Epithelial cell of esophagus (primary cell): ENCODE data around the gene CBLB.

Experiments used
- DNase-seq: peaks from one replicate; pipeline ENCODE4 v3.0.0; 2010; ENCODE audit warnings: low read depth
- H3K4me3 ChIP-seq: 2 replicates; pipeline ENCODE4 v1.5.1; 2011; ENCODE audit warnings: mild to moderate bottlenecking, low read length, control low read depth
- TF ChIP-seq, protein P1 (sequence below): IDR thresholded peaks from 2 replicates; pipeline ENCODE4 v1.5.1; 2011; ENCODE audit warnings: low read depth, mild to moderate bottlenecking, low read length, control low read depth, inconsistent platforms; ENCODE audit not compliant: insufficient read depth; ENCODE audit errors: missing control alignments

The CBLB gene

GRCh38 chr3:105785803-105786202 lies 83.0 kb downstream of the CBLB start:
- DNase-seq: no peak
- H3K4me3 ChIP-seq: no peak overlapping the region
- TF ChIP-seq, protein P1, sequence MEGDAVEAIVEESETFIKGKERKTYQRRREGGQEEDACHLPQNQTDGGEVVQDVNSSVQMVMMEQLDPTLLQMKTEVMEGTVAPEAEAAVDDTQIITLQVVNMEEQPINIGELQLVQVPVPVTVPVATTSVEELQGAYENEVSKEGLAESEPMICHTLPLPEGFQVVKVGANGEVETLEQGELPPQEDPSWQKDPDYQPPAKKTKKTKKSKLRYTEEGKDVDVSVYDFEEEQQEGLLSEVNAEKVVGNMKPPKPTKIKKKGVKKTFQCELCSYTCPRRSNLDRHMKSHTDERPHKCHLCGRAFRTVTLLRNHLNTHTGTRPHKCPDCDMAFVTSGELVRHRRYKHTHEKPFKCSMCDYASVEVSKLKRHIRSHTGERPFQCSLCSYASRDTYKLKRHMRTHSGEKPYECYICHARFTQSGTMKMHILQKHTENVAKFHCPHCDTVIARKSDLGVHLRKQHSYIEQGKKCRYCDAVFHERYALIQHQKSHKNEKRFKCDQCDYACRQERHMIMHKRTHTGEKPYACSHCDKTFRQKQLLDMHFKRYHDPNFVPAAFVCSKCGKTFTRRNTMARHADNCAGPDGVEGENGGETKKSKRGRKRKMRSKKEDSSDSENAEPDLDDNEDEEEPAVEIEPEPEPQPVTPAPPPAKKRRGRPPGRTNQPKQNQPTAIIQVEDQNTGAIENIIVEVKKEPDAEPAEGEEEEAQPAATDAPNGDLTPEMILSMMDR: no peak

DNA sequence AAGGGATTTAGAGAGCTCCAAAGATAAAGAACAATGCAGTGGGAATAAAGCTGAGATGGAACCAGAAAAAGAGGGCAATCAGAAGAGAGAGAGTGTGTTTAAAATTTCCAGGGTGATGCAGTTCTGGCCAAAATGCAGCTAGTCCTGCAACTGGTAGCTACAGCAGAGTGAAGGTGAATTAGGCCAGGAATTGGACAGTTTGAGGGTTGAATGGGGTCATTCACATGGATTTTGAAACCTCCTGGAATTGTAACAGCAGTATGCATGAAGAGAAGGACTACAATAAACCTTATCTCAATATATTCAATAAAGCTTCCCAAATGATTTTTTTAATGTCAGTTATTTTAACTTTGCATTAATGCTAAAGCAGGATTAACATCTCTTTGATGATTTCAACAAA lies 85.2 kb downstream of the CBLB start:
- DNase-seq: no peak
- TF ChIP-seq, protein P1: no peak

DNA sequence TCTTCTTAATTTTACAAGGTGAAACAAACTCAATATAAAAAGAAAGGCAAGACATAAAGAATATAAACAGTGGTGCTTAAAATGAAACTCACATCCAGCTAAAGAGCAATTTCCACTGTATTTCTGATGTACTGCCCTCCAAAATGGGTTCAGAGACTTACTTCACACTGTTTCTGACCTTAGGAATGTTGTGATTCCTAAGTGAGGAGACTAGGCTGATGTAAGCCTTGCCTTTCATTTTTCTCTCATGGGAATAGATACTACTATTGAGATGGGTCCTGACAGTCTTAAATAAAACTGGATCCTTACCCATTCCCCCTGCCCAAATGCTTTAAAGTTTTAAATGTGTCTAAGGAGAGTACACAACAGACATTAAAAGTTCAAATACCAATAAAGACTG lies 86.9 kb downstream of the CBLB start:
- TF ChIP-seq, protein P1: no peak
- H3K4me3 ChIP-seq: no peak overlapping the region
- no peak for DNase-seq

More for the DNA sequence above, 85.2 kb downstream of the CBLB start:
- H3K4me3 ChIP-seq: no peak overlapping the region

DNA sequence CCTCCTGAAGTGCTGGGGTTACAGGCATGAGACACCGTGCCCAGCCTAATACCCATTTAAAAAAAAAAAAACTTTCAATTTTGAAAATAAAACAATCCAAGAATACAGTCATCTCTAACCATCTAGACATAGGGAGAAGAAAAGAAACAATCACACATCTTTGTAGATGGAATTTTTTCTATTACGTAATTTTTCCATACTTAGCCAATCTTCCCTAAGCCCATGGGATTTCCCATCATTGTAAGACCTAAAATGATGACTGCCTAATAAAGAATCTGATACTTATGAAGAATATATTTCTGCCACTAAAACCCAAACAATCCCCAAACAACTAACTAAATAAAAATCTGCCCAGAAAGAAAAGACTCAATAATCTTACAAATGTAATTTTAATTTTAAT lies 88.7 kb downstream of the CBLB start:
- TF ChIP-seq, protein P1: no peak
- DNase-seq: peak; percentile 16
- H3K4me3 ChIP-seq: no peak overlapping the region

DNA sequence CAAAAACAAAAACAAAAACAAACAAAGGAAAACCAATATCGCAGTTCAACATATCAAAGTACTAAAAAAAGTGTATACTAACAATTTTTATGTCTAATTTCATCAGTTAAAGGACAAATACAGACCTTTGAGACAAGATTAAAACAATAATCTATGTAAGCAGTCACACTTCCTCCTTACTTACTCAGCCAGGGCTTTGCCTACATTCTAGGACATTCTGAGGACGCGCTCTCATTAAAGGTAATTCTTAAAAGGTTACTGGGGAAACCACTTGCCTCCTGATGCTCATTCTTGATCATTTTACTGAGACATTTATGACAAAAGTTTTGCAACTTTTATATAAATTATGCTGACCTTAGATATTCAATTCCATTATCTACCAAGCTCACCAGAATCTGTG lies 93.4 kb downstream of the CBLB start:
- TF ChIP-seq, protein P1: no peak
- no peak overlapping the region for H3K4me3 ChIP-seq
- no peak for DNase-seq

DNA sequence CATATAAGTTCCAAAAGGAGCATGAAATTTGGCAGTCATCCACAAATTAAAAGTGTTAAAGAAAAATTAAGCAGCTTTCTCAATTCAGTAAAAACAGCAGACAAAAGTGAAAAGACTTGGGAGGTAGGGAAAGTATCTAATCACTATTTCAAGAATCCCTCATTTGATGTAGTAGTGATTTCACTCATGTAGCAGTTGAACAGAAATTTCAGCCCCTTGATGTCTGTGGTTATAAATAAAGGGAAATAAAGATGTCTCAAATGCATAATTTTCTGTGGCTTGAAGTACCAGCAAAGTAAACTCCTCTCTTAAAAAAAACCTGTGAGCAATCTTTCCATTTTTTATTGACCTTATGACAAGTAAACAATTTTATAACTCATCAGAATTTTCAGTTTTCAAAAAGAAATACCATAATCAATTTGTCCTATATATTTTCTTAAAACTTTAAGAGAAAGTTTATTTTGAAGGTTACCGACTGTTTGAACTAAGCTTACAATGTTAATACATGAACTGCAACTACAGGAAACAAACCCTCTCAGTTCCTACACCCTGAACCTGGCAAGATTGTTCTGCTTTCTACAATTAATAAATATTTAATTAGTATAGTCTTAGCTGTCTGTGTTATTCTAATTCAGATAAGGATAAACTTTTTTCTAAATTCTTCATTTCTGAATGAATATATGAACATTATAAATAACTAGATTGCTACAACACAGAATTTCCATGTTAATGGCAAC lies 94.2 kb downstream of the CBLB start:
- TF ChIP-seq, protein P1: no peak
- no peak for DNase-seq
- no peak overlapping the region for H3K4me3 ChIP-seq

DNA sequence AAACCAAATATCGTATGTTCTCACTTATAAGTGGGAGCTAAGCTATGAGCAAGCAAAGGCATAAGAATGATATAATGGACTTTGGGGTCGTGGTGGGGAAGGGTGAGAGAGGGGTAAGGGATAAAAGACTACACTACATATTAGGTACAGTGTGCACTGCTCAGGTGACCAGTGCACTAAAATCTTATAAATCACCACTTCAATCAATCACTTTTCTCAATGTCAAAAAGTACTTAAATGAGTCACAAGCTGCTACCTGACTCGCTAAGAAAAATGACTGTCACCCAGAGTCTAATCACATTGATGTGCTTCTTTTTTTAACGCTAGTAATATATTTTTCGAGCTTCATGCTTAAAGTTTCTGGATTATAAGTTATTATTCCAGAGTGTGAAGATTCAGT lies 95.5 kb downstream of the CBLB start:
- DNase-seq: no peak
- TF ChIP-seq, protein P1: no peak
- no peak overlapping the region for H3K4me3 ChIP-seq
